SK-N-SH (cell line): ENCODE results near the gene PRRT1. TPM values are rescaled to one million over a fixed set of nuclear protein-coding genes. Genes with fewer than 3 reads are reported as not detected.

Source experiments
- CTCF ChIA-PET: fragments of 300-600, 350-600 bp; formaldehyde crosslinking; extraction: SDS; loops from one replicate; lab custom pipeline; 2021; lab: Yijun Ruan, JAX
- POLR2A ChIA-PET: fragments of 350-600 bp; sonication (Branson Sonifier 250); formaldehyde crosslinking; extraction: SDS; loops from one replicate; lab custom pipeline; 2020; ENCODE audit warnings: antibody characterized with exemption, inconsistent platforms; lab: Yijun Ruan, JAX
- DNase-seq: peaks from one replicate; pipeline ENCODE4 v3.0.0; 2012
- H2AFZ ChIP-seq: fragments of 200-600 bp; sonication (generic); 2 replicates; pipeline ENCODE4 v1.8.1; 2016; ENCODE audit warnings: antibody characterized with exemption, mild to moderate bottlenecking, low read depth
- H3F3A ChIP-seq: fragments of 200-600 bp; sonication (generic); replicated peaks from 2 replicates; pipeline ENCODE3; 2016; ENCODE audit warnings: antibody characterized with exemption, mild to moderate bottlenecking; ENCODE audit not compliant: insufficient read depth
- H3K27ac ChIP-seq, 2 experiments: fragments of 200-500 bp in 1 of 2; fragments of 200-600 bp in 1 of 2; sonication (Bioruptor generic) in 1 of 2; sonication (generic), shearing (Covaris generic) in 1 of 2; 2 replicates each; pipeline versions ENCODE4 v1.5.1 to v1.6.1; 2014 to 2016; ENCODE audit warnings: low read depth in 2 of 2, inconsistent platforms in 1 of 2, low read length in 1 of 2, mild to moderate bottlenecking in 1 of 2, mixed read lengths in 1 of 2
- H3K27me3 ChIP-seq: fragments of 200-600 bp; sonication (generic), shearing (Covaris generic); 2 replicates; pipeline ENCODE4 v1.6.1; 2016; ENCODE audit warnings: mixed run types; ENCODE audit not compliant: insufficient read depth
- H3K36me3 ChIP-seq, 2 experiments: fragments of 200-500 bp in 1 of 2; fragments of 200-600 bp in 1 of 2; sonication (Bioruptor generic) in 1 of 2; sonication (generic) in 1 of 2; replicated peaks in 1 of 2; 2 replicates each; pipeline versions ENCODE3 to v1.5.1; 2014 to 2016; ENCODE audit warnings: low read length in 1 of 2, mild to moderate bottlenecking in 1 of 2; ENCODE audit not compliant: insufficient read depth in 2 of 2, control insufficient read depth in 1 of 2
- H3K4me1 ChIP-seq, 2 experiments: fragments of 200-500 bp in 1 of 2; fragments of 200-600 bp in 1 of 2; sonication (Bioruptor generic) in 1 of 2; sonication (generic), shearing (Covaris generic) in 1 of 2; 2 replicates each; pipeline versions ENCODE4 v1.5.1 to v1.6.1; 2014 to 2016; ENCODE audit warnings: low read depth in 1 of 2, low read length in 1 of 2, mixed run types in 1 of 2; ENCODE audit not compliant: insufficient read depth in 2 of 2, control insufficient read depth in 1 of 2
- H3K4me2 ChIP-seq: fragments of 200-600 bp; sonication (generic), shearing (Covaris generic); 2 replicates; pipeline ENCODE4 v1.6.1; 2017; ENCODE audit warnings: mixed run types
- H3K4me3 ChIP-seq, 2 experiments: fragments of 200-500 bp in 1 of 2; fragments of 200-600 bp in 1 of 2; sonication (Bioruptor generic) in 1 of 2; sonication (generic), shearing (Covaris generic) in 1 of 2; 2 replicates each; pipeline versions ENCODE4 v1.5.1 to v1.8.1; 2014 to 2016; ENCODE audit warnings: low read depth in 2 of 2, inconsistent platforms in 1 of 2, low read length in 1 of 2, mild to moderate bottlenecking in 1 of 2, mixed read lengths in 1 of 2, moderate library complexity in 1 of 2
- H3K79me2 ChIP-seq: fragments of 200-600 bp; sonication (generic); 2 replicates; pipeline ENCODE4 v1.8.1; 2017; ENCODE audit warnings: mild to moderate bottlenecking; ENCODE audit not compliant: insufficient read depth
- H3K9ac ChIP-seq: fragments of 200-600 bp; sonication (generic); 2 replicates; pipeline ENCODE4 v1.6.1; 2017; ENCODE audit warnings: mixed run types
- H3K9me2 ChIP-seq: fragments of 200-600 bp; sonication (generic); 2 replicates; pipeline ENCODE4 v1.6.1; 2017; ENCODE audit warnings: mixed run types
- H3K9me3 ChIP-seq: fragments of 200-600 bp; sonication (generic); 2 replicates; pipeline ENCODE4 v1.6.1; 2017; ENCODE audit warnings: mixed run types, mild to moderate bottlenecking, moderate library complexity
- H4K20me1 ChIP-seq: fragments of 200-600 bp; sonication (generic); 2 replicates; pipeline ENCODE4 v1.6.1; 2017; ENCODE audit warnings: mild to moderate bottlenecking, mixed run types; ENCODE audit not compliant: insufficient read depth
- CHD2 ChIP-seq: fragments of 150-350 bp; IDR thresholded peaks from 2 replicates; pipeline ENCODE4 v1.6.1; 2018; ENCODE audit warnings: low read length; ENCODE audit not compliant: partially characterized antibody
- FOSL2 ChIP-seq: IDR thresholded peaks from 2 replicates; pipeline ENCODE4 v1.4.0; 2012; ENCODE audit warnings: low read depth, mild to moderate bottlenecking, moderate library complexity, borderline replicate concordance
- GATA2 ChIP-seq: sonication (generic); formaldehyde crosslinking; IDR thresholded peaks from 2 replicates; pipeline ENCODE4 v1.5.0; 2020; ENCODE audit warnings: mild to moderate bottlenecking, missing genetic modification reagents
- NFIC ChIP-seq: IDR thresholded peaks from 2 replicates; pipeline ENCODE4 v1.4.0; 2012; ENCODE audit warnings: borderline replicate concordance
- PBX3 ChIP-seq: IDR thresholded peaks from 2 replicates; pipeline ENCODE4; 2012
- POLR2AphosphoS5 ChIP-seq: IDR thresholded peaks from 2 replicates; pipeline ENCODE4 v1.6.1; 2012; ENCODE audit warnings: low read depth, low read length
- RAD21 ChIP-seq: IDR thresholded peaks from 2 replicates; pipeline ENCODE4 v1.6.1; 2012; ENCODE audit warnings: mild to moderate bottlenecking, low read length
- RFX5 ChIP-seq: IDR thresholded peaks from 2 replicates; pipeline ENCODE4 v1.6.1; 2012; ENCODE audit warnings: mild to moderate bottlenecking, improper control_type of control experiment, low read length
- RXRA ChIP-seq: IDR thresholded peaks from 2 replicates; pipeline ENCODE4 v1.4.0; 2012; ENCODE audit warnings: low read depth, mild to moderate bottlenecking, borderline replicate concordance
- SIN3A ChIP-seq: IDR thresholded peaks from 2 replicates; pipeline ENCODE4 v1.6.1; 2012; ENCODE audit warnings: low read depth, mild to moderate bottlenecking, low read length, moderate library complexity, borderline replicate concordance
- USF2 ChIP-seq: fragments of 150-350 bp; IDR thresholded peaks from 2 replicates; pipeline ENCODE4 v1.6.1; 2017; ENCODE audit warnings: antibody characterized with exemption, low read length, low read depth, borderline replicate concordance
- whole genome bisulfite sequencing: methylation state at CpG from one replicate; pipeline ENCODE4 v1.1.6; 2017; ENCODE audit warnings: low lambda C conversion rate; 5-methylcytosine and 5-hydroxymethylcytosine counted together
- polyA plus RNA-seq, 3 experiments: library from polyadenylated mRNA; depleted of rRNA; stranded (reverse); fragments of >200 nt; gene quantifications; 2 replicates each; pipeline ENCODE4 v1.2.3, GENCODE V29; 2012
- TF ChIP-seq, protein P1 (sequence below): IDR thresholded peaks from 2 replicates; pipeline ENCODE4 v1.6.1; 2012; ENCODE audit warnings: mild to moderate bottlenecking, low read depth, low read length, moderate library complexity
- TF ChIP-seq, protein P2 (sequence below): IDR thresholded peaks from 2 replicates; pipeline ENCODE4 v1.4.0; 2012; ENCODE audit warnings: low read depth, borderline replicate concordance

PRRT1 gene
- polyA plus RNA-seq, 1 of the 3 experiments (the other 2 are of a cell fraction), result 1.5 TPM

- TF ChIP-seq, protein P1, sequence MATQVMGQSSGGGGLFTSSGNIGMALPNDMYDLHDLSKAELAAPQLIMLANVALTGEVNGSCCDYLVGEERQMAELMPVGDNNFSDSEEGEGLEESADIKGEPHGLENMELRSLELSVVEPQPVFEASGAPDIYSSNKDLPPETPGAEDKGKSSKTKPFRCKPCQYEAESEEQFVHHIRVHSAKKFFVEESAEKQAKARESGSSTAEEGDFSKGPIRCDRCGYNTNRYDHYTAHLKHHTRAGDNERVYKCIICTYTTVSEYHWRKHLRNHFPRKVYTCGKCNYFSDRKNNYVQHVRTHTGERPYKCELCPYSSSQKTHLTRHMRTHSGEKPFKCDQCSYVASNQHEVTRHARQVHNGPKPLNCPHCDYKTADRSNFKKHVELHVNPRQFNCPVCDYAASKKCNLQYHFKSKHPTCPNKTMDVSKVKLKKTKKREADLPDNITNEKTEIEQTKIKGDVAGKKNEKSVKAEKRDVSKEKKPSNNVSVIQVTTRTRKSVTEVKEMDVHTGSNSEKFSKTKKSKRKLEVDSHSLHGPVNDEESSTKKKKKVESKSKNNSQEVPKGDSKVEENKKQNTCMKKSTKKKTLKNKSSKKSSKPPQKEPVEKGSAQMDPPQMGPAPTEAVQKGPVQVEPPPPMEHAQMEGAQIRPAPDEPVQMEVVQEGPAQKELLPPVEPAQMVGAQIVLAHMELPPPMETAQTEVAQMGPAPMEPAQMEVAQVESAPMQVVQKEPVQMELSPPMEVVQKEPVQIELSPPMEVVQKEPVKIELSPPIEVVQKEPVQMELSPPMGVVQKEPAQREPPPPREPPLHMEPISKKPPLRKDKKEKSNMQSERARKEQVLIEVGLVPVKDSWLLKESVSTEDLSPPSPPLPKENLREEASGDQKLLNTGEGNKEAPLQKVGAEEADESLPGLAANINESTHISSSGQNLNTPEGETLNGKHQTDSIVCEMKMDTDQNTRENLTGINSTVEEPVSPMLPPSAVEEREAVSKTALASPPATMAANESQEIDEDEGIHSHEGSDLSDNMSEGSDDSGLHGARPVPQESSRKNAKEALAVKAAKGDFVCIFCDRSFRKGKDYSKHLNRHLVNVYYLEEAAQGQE, result no peak
- TF ChIP-seq USF2 (no peak), FOSL2 (no peak), RFX5 (no peak), RXRA (no peak), RAD21 (peak; percentile 90), POLR2AphosphoS5 (no peak), NFIC (no peak), SIN3A (peak; percentile 65; the same call in 1 of the 2 replicates), CHD2 (no peak)
Observed at GRCh38 chr6:32118782-32119628, 32.7 kb downstream of the PRRT1 start (continued).

DNA sequence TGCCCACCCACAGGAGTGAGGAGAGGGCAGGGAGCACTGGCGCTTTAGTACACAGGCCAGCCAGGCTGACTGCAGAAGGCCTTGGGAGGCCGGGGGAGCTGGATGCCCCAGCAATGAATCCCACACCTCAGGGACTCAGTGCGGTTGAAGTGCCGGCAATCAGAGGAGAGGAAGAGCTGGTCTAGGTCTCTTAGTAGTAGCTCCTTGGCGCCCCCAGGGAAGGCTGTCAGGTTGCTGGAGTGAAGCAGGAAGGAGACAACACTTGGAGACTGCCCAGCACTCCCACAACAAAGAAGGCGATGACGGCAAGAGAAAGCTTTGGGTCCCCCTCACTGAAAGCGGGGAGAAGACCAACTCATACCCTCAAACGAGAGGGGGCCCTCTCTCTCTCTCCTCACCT is 34.3 kb downstream of the PRRT1 start:
- Histone ChIP-seq H3K9me3 (no peaks in the 10 kb centered on the region), H3K4me1 (peaks cover 3 to 9% of the 10 kb centered on the region in 2 experiments; a peak in 1 of 4 replicates), H3K79me2 (peaks cover 3% of the 10 kb centered on the region; the same call in 1 of the 2 replicates), H4K20me1 (no peaks in the 10 kb centered on the region), H3K27me3 (no peaks in the 10 kb centered on the region), H3K4me2 (no peak overlapping the region), H3K4me3 (no peak overlapping the region), H3K9ac (no peak overlapping the region), H3F3A (peaks cover 31% of the 10 kb centered on the region), H2AFZ (no peak overlapping the region), H3K36me3 (peaks cover 23 to 35% of the 10 kb centered on the region in 2 experiments), H3K27ac (no peak overlapping the region), H3K9me2 (no peaks in the 10 kb centered on the region)
- POLR2A ChIA-PET, result interaction anchor here (1.8 kb wide), 1 partner anchor 11 kb away, joined by 6 read pairs; the partner anchor contains the start of gene ATF6B
- WGBS, result 91% methylated on average over 8 of the region's 9 CpGs
- DNase-seq, result no peak
- CTCF ChIA-PET, result interaction anchor here (0.9 to 4.1 kb wide), 14 partner anchors 10 to 73 kb away, joined by 3 to 43 read pairs (median 4); partner anchors contain the start of genes ATF6B, FKBPL and PBX2
- TF ChIP-seq USF2 (no peak), POLR2AphosphoS5 (no peak), SIN3A (no peak), PBX3 (no peak), GATA2 (CRISPR knock-in tag) (no peak), RAD21 (no peak), NFIC (no peak)
- TF ChIP-seq, protein P1, result no peak
- TF ChIP-seq, protein P2, sequence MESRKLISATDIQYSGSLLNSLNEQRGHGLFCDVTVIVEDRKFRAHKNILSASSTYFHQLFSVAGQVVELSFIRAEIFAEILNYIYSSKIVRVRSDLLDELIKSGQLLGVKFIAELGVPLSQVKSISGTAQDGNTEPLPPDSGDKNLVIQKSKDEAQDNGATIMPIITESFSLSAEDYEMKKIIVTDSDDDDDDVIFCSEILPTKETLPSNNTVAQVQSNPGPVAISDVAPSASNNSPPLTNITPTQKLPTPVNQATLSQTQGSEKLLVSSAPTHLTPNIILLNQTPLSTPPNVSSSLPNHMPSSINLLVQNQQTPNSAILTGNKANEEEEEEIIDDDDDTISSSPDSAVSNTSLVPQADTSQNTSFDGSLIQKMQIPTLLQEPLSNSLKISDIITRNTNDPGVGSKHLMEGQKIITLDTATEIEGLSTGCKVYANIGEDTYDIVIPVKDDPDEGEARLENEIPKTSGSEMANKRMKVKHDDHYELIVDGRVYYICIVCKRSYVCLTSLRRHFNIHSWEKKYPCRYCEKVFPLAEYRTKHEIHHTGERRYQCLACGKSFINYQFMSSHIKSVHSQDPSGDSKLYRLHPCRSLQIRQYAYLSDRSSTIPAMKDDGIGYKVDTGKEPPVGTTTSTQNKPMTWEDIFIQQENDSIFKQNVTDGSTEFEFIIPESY, result no peak
